Retina (tissue), 1 donor: ENCODE measurements around the gene KRTAP5-1.

Experiments used
- DNase-seq: peaks from one replicate; pipeline ENCODE4 v3.0.0-alpha.2; 2016

KRTAP5-1 gene

GRCh38 chr11:1542267-1542666 is 42.8 kb downstream of the KRTAP5-1 start:
- no peak for DNase-seq

GRCh38 chr11:1541474-1542204 is 43.4 kb downstream of the KRTAP5-1 start:
- no peak for DNase-seq

GRCh38 chr11:1540074-1540473 is 45.0 kb downstream of the KRTAP5-1 start:
- DNase-seq = no peak

- no peak for DNase-seq
Observed at GRCh38 chr11:1538153-1538552, 46.9 kb downstream of the KRTAP5-1 start.

- DNase-seq = no peak
Observed at GRCh38 chr11:1536065-1536843, 48.8 kb downstream of the KRTAP5-1 start.

- no peak for DNase-seq
Observed at GRCh38 chr11:1534682-1535081, 50.4 kb downstream of the KRTAP5-1 start.
